ENCODE results near the gene RBM26.
A peak's percentile ranks its signal among the peaks of the same experiment; 100 is the strongest.

DNA sequence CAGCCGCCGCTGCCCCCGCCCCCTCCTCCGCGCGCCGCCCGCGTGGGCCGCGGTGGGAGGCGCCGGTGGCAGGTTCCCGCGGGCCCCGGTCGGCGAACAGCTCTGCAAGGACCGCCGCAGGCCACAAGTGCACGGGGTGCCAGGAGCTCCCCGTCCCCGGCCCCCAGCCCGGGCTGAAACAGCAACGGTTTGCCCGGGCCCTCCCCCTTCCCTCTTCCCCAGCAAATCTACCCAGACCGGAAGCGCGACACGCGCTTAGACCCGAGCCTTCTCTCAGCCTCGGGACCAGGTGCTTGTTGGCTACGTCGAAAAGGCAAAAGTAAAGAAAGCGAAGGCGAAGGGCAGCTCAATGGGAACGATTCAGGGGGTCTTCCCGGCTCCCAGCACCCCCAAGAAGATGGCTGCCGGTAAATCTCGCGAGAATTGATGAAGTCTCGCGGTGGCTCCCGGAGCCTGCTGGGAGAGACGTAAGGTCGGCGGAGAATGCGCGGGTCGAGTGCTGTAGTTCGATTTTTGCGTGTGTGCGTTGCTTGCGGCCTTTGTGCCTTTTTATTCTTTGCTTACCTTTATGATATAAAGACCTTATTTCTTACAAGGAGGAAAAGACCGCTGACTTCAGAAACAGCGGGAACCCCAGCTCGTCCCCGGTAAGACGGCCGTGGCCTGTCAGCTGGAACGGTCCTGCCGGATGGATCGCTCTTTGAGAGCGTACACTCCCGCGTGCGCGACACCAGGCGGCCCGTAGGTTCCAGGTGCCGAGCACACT, at the start of gene RBM26:
- TF ChIP-seq POLR2A (IDR thresholded peaks at IDR 0.05; ENCODE audit: low read length) (peak; percentile 96), GATA1 (IDR thresholded peaks at IDR 0.05; ENCODE audit: low read depth, low read length) (no peak)
